Stimulated activated CD4-positive, alpha-beta T cell treated with anti-CD3 and anti-CD28 coated beads, Interleukin-15, amount 100 ng/mL, for 48 hours (primary cell): ENCODE results near the gene KCNQ1.

Source experiments
- DNase-seq, 2 donors: peaks; one replicate each; pipeline ENCODE4 v3.0.0-alpha.2; 2020; ENCODE audit warnings: low read depth in 2 of 2

Gene KCNQ1

DNA sequence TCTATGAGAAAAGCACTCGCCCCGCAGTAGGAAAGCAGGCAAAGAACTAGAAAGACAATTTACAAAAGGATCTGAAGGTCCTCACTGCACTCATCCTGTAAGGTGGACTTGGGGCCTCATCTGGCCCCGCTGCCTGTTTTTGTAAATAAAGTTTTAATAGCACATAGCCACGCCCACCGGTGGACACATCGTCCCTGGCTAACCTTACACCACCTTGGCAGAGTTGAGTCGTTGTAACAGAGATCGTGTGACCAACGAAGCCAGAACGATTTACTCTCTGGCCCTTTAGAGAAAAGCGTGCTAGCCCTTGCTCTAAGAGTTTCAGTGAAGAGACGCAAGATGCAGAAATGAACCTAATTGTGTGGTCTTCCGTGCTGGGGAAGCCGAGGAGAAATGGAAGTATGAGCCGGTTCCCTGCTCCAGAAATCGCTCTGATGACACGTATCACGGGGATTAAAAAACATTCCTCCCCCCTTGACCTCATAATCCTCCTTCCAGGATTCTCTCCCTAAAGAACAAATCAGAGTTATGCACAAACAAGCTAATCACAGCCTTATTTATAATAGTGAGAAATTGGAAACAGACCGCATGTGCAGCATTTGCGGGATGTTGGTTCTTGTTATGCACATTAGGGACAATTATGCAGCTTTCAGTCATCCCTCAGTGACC, 360.7 kb downstream of the KCNQ1 start:
- DNase-seq = no peak

DNA sequence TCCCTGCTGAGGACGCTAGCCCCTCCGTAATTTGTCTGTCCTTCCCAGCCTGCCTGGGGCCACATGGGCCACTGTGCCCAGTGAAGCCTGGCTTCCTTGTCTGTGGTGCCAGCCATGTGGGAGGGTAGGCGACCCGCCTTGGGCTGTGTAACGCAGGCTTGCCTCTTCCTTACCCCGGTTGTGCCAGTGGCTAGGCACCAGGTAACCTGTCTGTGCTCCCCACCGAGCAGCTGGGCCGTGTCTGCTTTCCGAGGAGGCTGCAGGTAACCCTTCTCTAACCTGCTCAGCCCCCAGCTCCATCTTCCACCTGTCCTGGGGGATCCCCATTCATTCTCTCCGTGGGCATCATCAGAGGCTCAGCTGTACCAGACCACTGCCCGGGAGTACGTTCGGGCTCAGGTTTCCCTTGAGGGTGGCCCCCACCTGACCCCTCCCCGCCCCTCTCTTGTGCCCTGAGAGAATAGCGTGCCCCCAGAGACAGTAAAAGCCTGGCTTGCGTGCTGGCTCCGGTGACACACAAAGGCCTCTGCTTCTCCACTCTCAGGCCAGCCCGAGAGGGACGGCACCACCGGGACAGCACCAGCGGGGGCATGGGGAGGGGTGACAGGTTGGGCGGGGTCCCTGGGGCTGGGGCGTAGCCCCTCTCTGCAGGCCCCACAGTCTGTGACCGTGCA, 361.7 kb downstream of the KCNQ1 start:
- DNase-seq = no peak

GRCh38 chr11:2807025-2807681, 362.3 kb downstream of the KCNQ1 start:
- DNase-seq = no peak

GRCh38 chr11:2807801-2808241, 363.0 kb downstream of the KCNQ1 start:
- DNase-seq = no peak

- DNase-seq = no peak
Measured at GRCh38 chr11:2808850-2809846, 364.3 kb downstream of the KCNQ1 start.

GRCh38 chr11:2809854-2810253, 365.0 kb downstream of the KCNQ1 start:
- no peak for DNase-seq

DNA sequence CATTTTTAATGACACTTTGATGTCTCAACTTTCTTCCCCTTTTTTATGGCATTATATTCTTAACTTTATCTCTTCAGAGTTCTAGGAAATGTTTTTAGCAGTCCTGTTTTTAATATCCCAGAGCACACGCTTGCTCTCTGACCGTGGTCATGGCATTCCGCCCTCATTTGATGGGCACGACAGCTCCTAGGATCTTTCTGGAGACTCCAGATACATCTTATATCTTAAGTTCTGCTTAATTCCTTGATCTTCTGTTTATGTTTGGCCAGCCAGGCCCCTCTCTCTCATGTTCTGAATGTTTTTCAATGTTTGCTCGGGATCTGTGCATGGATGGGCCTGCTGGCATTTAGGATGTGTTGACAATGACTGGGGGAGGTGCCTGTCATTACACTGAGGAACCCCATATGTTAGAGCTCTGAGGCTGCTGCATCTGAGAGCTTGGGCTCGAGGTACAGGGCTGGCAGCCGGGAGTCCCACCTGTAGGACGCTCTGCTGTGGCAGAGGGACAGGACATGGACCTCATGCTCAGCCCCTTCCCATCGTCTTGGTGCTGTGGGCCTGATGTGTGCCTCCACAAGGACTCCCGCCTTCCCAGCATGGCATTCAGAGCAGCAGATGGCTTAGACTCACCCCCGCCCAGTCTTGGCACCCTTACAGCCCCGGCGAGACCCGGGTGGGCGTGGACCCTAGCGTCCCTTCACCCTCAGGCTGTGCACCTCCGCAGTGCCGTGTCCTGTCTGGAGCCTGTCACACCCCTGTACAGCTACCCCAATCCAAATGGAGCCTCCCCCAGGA, 365.8 kb downstream of the KCNQ1 start:
- DNase-seq = no peak

GRCh38 chr11:2811206-2812091, 366.6 kb downstream of the KCNQ1 start:
- DNase-seq = no peak

DNA sequence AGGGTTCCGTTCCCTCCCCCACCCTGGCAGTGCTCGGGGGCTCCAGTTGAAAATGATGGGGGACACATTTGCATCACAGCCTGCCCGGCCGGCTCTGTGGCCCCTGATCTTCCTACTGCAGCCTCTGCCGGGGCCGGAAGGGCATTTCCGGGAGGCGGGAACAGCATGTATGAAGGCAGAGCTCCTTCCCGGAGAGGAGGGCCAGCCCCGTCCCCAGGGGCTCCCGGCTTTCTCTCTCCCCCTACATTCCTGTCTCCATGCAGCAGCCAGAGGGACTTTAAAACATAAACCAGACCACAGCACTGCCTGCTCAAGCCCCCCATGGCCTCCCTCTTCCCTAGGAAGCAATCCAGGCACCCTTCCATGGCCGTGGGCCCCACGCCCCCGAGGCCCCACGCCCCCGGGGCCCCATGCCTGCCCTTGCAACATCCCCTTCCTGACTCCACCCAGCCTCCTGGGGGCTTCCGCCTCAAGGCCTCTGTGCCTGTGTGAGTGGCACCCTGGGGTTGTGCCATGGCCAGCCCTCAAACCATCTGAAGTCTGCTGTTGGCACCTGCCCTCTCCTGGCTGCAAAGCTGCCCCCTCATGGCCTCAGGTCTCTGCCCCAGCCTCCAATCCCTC, 367.7 kb downstream of the KCNQ1 start:
- no peak for DNase-seq

DNA sequence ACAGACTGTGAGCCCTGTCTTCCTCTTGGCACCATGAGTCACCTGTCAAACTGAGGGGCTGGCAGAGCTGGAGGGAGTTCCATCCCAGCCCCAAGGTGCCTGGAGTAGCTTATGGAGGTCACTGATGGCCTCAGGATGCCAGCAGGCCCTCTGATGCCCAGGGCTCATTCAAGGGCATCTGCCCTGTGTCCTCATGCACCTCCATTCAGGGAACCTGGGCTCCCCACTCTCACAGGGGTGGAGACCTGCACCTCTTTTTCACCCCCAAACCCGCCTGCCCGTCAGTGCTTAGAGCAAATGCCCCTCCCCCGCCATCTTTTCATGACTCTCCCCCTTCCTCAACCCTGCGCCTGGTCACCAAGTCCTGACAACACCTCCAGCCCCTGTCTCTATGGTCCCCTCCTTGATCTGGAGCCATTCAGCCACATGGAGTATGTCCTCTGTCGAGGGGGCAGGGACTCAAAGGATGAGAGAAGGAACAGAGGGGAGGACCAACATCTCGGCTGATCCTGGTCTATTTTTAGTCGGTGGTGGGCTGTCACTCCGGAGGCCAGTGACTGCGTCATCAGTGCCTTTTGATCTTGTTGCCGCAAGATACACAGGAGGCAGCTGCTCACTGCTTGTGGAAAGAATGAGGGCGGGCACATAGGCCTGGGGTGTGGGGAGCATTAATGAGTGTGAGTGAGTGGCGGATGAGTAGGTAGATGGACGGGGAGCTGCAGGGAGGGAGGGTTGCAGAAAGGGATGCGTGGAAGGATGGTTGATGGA, 368.5 kb downstream of the KCNQ1 start:
- DNase-seq = no peak

GRCh38 chr11:2813968-2814367, 369.2 kb downstream of the KCNQ1 start:
- DNase-seq = no peak

- DNase-seq = no peak
Measured at GRCh38 chr11:2814751-2815150, 369.9 kb downstream of the KCNQ1 start.

GRCh38 chr11:2815762-2816496, 371.1 kb downstream of the KCNQ1 start:
- no peak for DNase-seq

- no peak for DNase-seq
Measured at GRCh38 chr11:2816523-2816922, 371.7 kb downstream of the KCNQ1 start.

DNA sequence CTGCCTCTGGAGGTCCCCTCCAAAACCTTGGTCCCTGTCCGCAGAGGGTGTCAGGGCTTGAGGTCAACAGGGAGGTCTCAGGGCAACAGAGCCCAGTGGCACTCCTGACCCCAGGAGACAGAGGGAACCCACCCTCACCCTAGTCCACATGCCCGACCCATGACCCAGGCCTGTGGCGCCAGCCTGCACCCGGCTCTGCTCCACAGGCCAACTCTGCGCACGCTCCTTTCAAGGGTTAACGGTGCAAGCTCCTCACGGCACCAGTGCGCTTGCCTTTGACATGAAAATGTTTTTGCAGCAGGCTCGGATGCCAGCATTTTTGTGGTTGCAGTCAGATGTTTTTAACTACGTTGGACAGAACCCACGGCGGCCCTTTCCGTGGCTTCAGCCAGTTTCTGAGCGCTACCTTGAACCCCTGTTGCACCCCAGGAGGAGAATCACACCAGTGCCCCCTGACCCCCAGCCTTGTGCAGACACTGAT, 372.2 kb downstream of the KCNQ1 start:
- no peak for DNase-seq

DNA sequence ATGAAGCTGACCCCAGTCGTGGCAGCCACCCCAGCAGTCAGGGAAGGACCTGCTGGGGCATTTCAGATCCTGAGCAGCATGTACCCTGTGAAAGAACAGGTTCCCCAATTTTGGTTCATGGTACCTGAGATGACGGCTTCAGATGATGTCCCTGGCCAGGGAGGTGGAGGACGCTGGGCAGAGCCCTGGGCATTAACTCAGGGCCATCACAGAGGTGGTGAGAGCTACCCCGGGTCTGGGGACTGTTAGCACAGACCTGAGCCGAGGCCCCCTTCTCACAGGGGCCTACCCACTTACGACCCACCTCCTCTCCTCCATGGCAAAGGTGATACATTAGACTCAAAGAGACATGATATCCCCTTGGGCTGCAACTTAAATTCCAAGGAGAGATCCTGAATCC, 372.6 kb downstream of the KCNQ1 start:
- no peak for DNase-seq

DNA sequence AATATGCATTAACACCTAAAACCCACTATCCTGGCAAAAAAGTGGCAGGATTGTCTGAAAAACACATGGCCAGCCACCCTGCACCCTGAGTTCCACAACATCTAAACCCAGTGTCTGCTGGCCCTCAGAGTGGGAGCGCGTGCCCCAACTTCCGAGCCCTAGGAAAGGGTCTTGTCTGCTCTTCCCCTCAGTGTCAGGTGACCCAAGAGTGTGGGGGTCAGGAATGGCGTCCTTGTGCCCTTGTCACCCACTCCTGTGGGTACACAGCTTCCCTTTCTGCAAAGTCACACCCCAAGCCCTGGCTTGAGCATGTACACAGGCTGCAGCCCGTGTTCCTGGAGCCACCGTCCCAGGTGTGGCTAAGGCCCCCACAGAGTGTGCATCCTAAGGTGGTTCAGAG, 373.2 kb downstream of the KCNQ1 start:
- no peak for DNase-seq

GRCh38 chr11:2818503-2818902, 373.7 kb downstream of the KCNQ1 start:
- no peak for DNase-seq
